ENCODE results near the gene SOX6.
"Not testable (repeated sequence)": the region's sequence is repeated elsewhere in the genome, so short reads cannot be mapped to it uniquely, and the experiment has no call there.

Gene SOX6

GRCh38 chr11:16148301-16148931, 207.9 kb downstream of the SOX6 start:
- DNase-seq (ENCODE audit: low read depth) = no peak

- DNase-seq (ENCODE audit: low read depth) = not testable (repeated sequence)
Measured at GRCh38 chr11:16146980-16147379, 209.4 kb downstream of the SOX6 start.

GRCh38 chr11:16141614-16142013, 214.7 kb downstream of the SOX6 start:
- DNase-seq (ENCODE audit: low read depth) = not testable (repeated sequence)

- DNase-seq (ENCODE audit: low read depth) = not testable (repeated sequence)
Measured at GRCh38 chr11:16141162-16141561, 215.2 kb downstream of the SOX6 start.

- no peak for DNase-seq (ENCODE audit: low read depth)
Measured at GRCh38 chr11:16136792-16137390, 219.5 kb downstream of the SOX6 start.

- no peak for DNase-seq (ENCODE audit: low read depth)
Measured at GRCh38 chr11:16133867-16134266, 222.5 kb downstream of the SOX6 start.

- DNase-seq (ENCODE audit: low read depth) = no peak
Measured at GRCh38 chr11:16127732-16128131, 228.6 kb downstream of the SOX6 start.

- DNase-seq (ENCODE audit: low read depth) = no peak
Measured at GRCh38 chr11:16126362-16126761, 230.0 kb downstream of the SOX6 start.

GRCh38 chr11:16125796-16126195, 230.6 kb downstream of the SOX6 start:
- no peak for DNase-seq (ENCODE audit: low read depth)

GRCh38 chr11:16124390-16124789, 232.0 kb downstream of the SOX6 start:
- DNase-seq (ENCODE audit: low read depth) = no peak

- no peak for DNase-seq (ENCODE audit: low read depth)
Measured at GRCh38 chr11:16121853-16122252, 234.5 kb downstream of the SOX6 start.

- DNase-seq (ENCODE audit: low read depth) = no peak
Measured at GRCh38 chr11:16120008-16120407, 236.3 kb downstream of the SOX6 start.

- DNase-seq (ENCODE audit: low read depth) = no peak
Measured at GRCh38 chr11:16117989-16118756, 238.2 kb downstream of the SOX6 start.

GRCh38 chr11:16114978-16115871, 241.1 kb downstream of the SOX6 start:
- DNase-seq (ENCODE audit: low read depth) = no peak

- DNase-seq (ENCODE audit: low read depth) = no peak
Measured at GRCh38 chr11:16114431-16114830, 241.9 kb downstream of the SOX6 start.

- DNase-seq (ENCODE audit: low read depth) = no peak
Measured at GRCh38 chr11:16111690-16112089, 244.7 kb downstream of the SOX6 start.

- no peak for DNase-seq (ENCODE audit: low read depth)
Measured at GRCh38 chr11:16110886-16111285, 245.5 kb downstream of the SOX6 start.

GRCh38 chr11:16099343-16099900, 256.9 kb downstream of the SOX6 start:
- DNase-seq (ENCODE audit: low read depth) = no peak

GRCh38 chr11:16098526-16099205, 257.7 kb downstream of the SOX6 start:
- DNase-seq (ENCODE audit: low read depth) = no peak

GRCh38 chr11:16097543-16097942, 258.8 kb downstream of the SOX6 start:
- no peak for DNase-seq (ENCODE audit: low read depth)

- DNase-seq (ENCODE audit: low read depth) = no peak
Measured at GRCh38 chr11:16096336-16096735, 260.0 kb downstream of the SOX6 start.

Measured in activated gamma-delta T cell treated with anti-CD3 and anti-CD28 coated beads, Interleukin-2, amount 50 U/mL, for 16 hours (primary cell).